ENCODE measurements around the gene SCAI. TPM values are rescaled to one million over a fixed set of nuclear protein-coding genes. Genes with fewer than 3 reads are reported as not detected.

SCAI gene
- total and polyA plus RNA-seq, 2 experiments from 2014 or later, result 13.3 to 35.0 TPM

DNA sequence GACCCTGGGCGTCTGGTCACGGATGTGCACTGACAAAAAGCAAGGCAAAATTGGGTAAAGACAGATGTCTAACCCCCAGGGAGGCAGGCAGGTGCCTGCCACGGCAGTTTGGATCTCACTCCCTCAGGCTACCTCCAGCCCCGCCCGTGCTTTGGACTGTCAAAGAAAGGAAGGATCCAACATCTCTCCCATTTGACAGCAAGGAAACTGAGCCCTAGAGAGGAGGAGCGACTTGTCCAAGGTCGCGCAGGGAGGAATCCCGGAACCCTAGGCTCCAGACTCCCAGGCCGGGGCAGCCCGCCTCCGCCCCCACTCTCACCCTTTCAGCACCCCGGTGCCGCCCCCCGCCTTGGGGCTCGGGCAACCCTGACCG, 202.8 kb downstream of the SCAI start:
- H3K4me3 ChIP-seq, result peak overlapping the region; percentile 94
- ATAC-seq (no peak; the same call in 2 of the 3 replicates), DNase-seq (ENCODE audit: low spot score) (no peak)
- no peaks in the 10 kb centered on the region for H3K79me2 ChIP-seq (replicated peaks; ENCODE audit: insufficient read depth)
- Mint-ChIP-seq H3K4me1 (peaks cover 12% of the 10 kb centered on the region), H3K27me3 (ENCODE audit: insufficient read depth, low read depth, poor library complexity) (no peaks in the 10 kb centered on the region), H3K9me3 (no peaks in the 10 kb centered on the region), H3K4me3 (peak overlapping the region; percentile 85), H3K27ac (peak overlapping the region; percentile 89), H3K36me3 (ENCODE audit: low read depth) (0 out of 3 replicates have a peak, but pooled peaks cover 2% of the 10 kb centered on the region)
- TF ChIP-seq EZH2 (IDR thresholded peaks at IDR 0.05; ENCODE audit: low read depth, unreplicated experiment) (no peak), STAT1 (IDR thresholded peaks at IDR 0.05; ENCODE audit: unreplicated experiment) (no peak), CTCF (conservative IDR thresholded peaks at IDR 0.05; ENCODE audit: low read depth in 2 of 2) (no peak), JUNB (IDR thresholded peaks at IDR 0.05; ENCODE audit: unreplicated experiment) (no peak), ZNF114 (CRISPR knock-in tag; IDR thresholded peaks at IDR 0.05) (no peak), POLR2AphosphoS5 (IDR thresholded peaks at IDR 0.05; ENCODE audit: low read depth) (no peak), ZNF331 (CRISPR knock-in tag; IDR thresholded peaks at IDR 0.05; ENCODE audit: low read depth) (no peak), NANOG (IDR thresholded peaks at IDR 0.05; ENCODE audit: borderline replicate concordance) (no peak), CREB1 (CRISPR knock-in tag; IDR thresholded peaks at IDR 0.05; ENCODE audit: low read depth) (no peak), EZH2phosphoT487 (IDR thresholded peaks at IDR 0.05; ENCODE audit: unreplicated experiment) (no peak)
- TF ChIP-seq, protein P1, sequence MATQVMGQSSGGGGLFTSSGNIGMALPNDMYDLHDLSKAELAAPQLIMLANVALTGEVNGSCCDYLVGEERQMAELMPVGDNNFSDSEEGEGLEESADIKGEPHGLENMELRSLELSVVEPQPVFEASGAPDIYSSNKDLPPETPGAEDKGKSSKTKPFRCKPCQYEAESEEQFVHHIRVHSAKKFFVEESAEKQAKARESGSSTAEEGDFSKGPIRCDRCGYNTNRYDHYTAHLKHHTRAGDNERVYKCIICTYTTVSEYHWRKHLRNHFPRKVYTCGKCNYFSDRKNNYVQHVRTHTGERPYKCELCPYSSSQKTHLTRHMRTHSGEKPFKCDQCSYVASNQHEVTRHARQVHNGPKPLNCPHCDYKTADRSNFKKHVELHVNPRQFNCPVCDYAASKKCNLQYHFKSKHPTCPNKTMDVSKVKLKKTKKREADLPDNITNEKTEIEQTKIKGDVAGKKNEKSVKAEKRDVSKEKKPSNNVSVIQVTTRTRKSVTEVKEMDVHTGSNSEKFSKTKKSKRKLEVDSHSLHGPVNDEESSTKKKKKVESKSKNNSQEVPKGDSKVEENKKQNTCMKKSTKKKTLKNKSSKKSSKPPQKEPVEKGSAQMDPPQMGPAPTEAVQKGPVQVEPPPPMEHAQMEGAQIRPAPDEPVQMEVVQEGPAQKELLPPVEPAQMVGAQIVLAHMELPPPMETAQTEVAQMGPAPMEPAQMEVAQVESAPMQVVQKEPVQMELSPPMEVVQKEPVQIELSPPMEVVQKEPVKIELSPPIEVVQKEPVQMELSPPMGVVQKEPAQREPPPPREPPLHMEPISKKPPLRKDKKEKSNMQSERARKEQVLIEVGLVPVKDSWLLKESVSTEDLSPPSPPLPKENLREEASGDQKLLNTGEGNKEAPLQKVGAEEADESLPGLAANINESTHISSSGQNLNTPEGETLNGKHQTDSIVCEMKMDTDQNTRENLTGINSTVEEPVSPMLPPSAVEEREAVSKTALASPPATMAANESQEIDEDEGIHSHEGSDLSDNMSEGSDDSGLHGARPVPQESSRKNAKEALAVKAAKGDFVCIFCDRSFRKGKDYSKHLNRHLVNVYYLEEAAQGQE (IDR thresholded peaks at IDR 0.05; ENCODE audit: unreplicated experiment), result no peak
- TF ChIP-seq, protein P2, sequence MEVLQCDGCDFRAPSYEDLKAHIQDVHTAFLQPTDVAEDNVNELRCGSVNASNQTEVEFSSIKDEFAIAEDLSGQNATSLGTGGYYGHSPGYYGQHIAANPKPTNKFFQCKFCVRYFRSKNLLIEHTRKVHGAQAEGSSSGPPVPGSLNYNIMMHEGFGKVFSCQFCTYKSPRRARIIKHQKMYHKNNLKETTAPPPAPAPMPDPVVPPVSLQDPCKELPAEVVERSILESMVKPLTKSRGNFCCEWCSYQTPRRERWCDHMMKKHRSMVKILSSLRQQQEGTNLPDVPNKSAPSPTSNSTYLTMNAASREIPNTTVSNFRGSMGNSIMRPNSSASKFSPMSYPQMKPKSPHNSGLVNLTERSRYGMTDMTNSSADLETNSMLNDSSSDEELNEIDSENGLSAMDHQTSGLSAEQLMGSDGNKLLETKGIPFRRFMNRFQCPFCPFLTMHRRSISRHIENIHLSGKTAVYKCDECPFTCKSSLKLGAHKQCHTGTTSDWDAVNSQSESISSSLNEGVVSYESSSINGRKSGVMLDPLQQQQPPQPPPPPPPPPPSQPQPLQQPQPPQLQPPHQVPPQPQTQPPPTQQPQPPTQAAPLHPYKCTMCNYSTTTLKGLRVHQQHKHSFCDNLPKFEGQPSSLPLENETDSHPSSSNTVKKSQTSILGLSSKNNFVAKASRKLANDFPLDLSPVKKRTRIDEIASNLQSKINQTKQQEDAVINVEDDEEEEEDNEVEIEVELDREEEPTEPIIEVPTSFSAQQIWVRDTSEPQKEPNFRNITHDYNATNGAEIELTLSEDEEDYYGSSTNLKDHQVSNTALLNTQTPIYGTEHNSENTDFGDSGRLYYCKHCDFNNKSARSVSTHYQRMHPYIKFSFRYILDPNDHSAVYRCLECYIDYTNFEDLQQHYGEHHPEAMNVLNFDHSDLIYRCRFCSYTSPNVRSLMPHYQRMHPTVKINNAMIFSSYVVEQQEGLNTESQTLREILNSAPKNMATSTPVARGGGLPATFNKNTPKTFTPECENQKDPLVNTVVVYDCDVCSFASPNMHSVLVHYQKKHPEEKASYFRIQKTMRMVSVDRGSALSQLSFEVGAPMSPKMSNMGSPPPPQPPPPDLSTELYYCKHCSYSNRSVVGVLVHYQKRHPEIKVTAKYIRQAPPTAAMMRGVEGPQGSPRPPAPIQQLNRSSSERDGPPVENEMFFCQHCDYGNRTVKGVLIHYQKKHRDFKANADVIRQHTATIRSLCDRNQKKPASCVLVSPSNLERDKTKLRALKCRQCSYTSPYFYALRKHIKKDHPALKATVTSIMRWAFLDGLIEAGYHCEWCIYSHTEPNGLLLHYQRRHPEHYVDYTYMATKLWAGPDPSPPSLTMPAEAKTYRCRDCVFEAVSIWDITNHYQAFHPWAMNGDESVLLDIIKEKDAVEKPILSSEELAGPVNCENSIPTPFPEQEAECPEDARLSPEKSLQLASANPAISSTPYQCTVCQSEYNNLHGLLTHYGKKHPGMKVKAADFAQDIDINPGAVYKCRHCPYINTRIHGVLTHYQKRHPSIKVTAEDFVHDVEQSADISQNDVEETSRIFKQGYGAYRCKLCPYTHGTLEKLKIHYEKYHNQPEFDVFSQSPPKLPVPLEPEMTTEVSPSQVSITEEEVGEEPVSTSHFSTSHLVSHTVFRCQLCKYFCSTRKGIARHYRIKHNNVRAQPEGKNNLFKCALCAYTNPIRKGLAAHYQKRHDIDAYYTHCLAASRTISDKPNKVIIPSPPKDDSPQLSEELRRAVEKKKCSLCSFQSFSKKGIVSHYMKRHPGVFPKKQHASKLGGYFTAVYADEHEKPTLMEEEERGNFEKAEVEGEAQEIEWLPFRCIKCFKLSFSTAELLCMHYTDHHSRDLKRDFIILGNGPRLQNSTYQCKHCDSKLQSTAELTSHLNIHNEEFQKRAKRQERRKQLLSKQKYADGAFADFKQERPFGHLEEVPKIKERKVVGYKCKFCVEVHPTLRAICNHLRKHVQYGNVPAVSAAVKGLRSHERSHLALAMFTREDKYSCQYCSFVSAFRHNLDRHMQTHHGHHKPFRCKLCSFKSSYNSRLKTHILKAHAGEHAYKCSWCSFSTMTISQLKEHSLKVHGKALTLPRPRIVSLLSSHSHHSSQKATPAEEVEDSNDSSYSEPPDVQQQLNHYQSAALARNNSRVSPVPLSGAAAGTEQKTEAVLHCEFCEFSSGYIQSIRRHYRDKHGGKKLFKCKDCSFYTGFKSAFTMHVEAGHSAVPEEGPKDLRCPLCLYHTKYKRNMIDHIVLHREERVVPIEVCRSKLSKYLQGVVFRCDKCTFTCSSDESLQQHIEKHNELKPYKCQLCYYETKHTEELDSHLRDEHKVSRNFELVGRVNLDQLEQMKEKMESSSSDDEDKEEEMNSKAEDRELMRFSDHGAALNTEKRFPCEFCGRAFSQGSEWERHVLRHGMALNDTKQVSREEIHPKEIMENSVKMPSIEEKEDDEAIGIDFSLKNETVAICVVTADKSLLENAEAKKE (CRISPR knock-in tag; IDR thresholded peaks at IDR 0.05), result no peak
- TF ChIP-seq, protein P3, sequence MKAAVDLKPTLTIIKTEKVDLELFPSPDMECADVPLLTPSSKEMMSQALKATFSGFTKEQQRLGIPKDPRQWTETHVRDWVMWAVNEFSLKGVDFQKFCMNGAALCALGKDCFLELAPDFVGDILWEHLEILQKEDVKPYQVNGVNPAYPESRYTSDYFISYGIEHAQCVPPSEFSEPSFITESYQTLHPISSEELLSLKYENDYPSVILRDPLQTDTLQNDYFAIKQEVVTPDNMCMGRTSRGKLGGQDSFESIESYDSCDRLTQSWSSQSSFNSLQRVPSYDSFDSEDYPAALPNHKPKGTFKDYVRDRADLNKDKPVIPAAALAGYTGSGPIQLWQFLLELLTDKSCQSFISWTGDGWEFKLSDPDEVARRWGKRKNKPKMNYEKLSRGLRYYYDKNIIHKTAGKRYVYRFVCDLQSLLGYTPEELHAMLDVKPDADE (IDR thresholded peaks at IDR 0.05), result no peak
- H3F3A ChIP-seq (replicated peaks; ENCODE audit: low read depth), result peaks cover 18% of the 10 kb centered on the region
- H3K4me1 ChIP-seq (ENCODE audit: insufficient read depth), result peaks cover 15% of the 10 kb centered on the region
- no peaks in the 10 kb centered on the region for H4K20me1 ChIP-seq (replicated peaks; ENCODE audit: insufficient read depth)
- H3K4me2 ChIP-seq, result peak overlapping the region; percentile 89
- H3K36me3 ChIP-seq (ENCODE audit: insufficient read depth), result no peaks in the 10 kb centered on the region
- H3K27ac ChIP-seq (ENCODE audit: low read depth), result peak overlapping the region; percentile 90
- no peaks in the 10 kb centered on the region for H3K27me3 ChIP-seq (ENCODE audit: insufficient read depth)
- peak overlapping the region; percentile 98 for H2AFZ ChIP-seq
- no peaks in the 10 kb centered on the region for H3K9me2 ChIP-seq (ENCODE audit: insufficient read depth)
